Stomach smooth muscle (tissue), 2 donors: Measurements from ENCODE around the gene ZNF549.
A peak's percentile ranks its signal among the peaks of the same experiment; 100 is the strongest.
"Not testable (repeated sequence)": the region's sequence is repeated elsewhere in the genome, so short reads cannot be mapped to it uniquely, and the experiment has no call there.

Source experiments
- H3K27ac ChIP-seq: one replicate; pipeline ENCODE4 v1.7.0; 2013; ENCODE audit warnings: mild to moderate bottlenecking, low read length, inconsistent platforms
- H3K27me3 ChIP-seq, 2 donors: one replicate each; pipeline ENCODE4 v1.7.0; 2013; ENCODE audit warnings: low read length in 2 of 2; ENCODE audit not compliant: insufficient read depth in 2 of 2, control insufficient read depth in 1 of 2
- H3K36me3 ChIP-seq, 2 donors: one replicate each; pipeline ENCODE4 v1.7.0; 2013; ENCODE audit warnings: low read length in 2 of 2; ENCODE audit not compliant: control insufficient read depth in 2 of 2, insufficient read depth in 2 of 2
- H3K4me1 ChIP-seq: one replicate; pipeline ENCODE4 v1.7.0; 2013; ENCODE audit warnings: low read length; ENCODE audit not compliant: control insufficient read depth, insufficient read depth
- H3K4me3 ChIP-seq, 2 donors: one replicate each; pipeline ENCODE4 v1.7.0; 2013; ENCODE audit warnings: low read length in 2 of 2
- H3K9ac ChIP-seq, 2 donors: one replicate each; pipeline ENCODE4 v1.7.0; 2013; ENCODE audit warnings: low read length in 2 of 2, mild to moderate bottlenecking in 1 of 2
- H3K9me3 ChIP-seq, 2 donors: one replicate each; pipeline ENCODE4 v1.7.0; 2013; ENCODE audit warnings: low read length in 2 of 2; ENCODE audit not compliant: control insufficient read depth in 2 of 2
- donor health status: healthy.
- donor health status: Pancreatic carcinoma.

Gene ZNF549

DNA sequence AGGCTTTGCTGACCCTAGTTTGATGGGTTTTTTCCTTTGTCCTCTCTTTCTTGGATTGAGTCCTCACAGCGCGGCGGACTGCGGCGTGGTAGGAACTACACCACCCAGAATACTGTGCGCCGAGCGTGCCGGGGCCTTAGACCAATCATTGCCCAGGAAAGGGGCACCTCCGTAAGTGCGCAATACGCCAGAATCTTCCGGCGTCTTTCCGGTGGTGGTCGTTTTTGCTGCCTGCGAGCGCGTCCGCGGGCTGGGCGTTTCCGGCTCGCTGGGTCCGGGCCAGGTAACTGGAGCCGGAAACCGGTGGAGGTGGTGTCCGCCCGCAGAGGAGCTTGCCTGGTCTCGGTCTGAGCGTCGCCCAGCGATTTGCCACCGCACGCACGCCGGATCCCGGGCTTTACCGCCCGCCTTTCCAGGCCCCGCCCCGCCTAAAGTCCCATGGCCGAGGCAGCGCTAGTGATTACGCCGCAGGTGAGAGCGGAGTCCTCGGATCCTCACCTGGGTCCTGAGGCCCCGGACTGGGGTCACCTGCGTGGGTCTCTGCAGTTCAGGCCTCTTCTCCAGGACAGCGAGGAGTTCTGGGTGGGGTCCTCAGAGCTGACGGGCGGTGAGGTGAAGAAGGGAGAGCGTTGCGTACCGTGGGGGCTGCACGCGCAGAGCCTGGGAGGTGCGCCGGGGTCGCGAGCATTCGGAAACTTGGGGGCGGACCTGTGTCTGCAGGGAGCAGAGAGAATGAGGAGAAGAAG is at the start of gene ZNF549:
Gene ZNF549 (plus strand): TSS at position 221 of the 746 bp plus-strand sequence. CDS start 218 bp downstream, at position 439.
- H3K9me3 ChIP-seq: peaks cover 3 to 11% of the 10 kb centered on the region in 2 donors
- H3K9ac ChIP-seq: peak within 1 kb of the TSS; percentile 93 to 94
- no peaks in the 10 kb centered on the region for H3K27me3 ChIP-seq
- peaks cover 7 to 12% of the 10 kb centered on the region in 2 donors for H3K36me3 ChIP-seq
- H3K4me1 ChIP-seq: peaks cover 13% of the 10 kb centered on the region
- peak within 1 kb of the TSS; percentile 93 to 98 for H3K4me3 ChIP-seq
- peak within 1 kb of the TSS; percentile 67 for H3K27ac ChIP-seq

DNA sequence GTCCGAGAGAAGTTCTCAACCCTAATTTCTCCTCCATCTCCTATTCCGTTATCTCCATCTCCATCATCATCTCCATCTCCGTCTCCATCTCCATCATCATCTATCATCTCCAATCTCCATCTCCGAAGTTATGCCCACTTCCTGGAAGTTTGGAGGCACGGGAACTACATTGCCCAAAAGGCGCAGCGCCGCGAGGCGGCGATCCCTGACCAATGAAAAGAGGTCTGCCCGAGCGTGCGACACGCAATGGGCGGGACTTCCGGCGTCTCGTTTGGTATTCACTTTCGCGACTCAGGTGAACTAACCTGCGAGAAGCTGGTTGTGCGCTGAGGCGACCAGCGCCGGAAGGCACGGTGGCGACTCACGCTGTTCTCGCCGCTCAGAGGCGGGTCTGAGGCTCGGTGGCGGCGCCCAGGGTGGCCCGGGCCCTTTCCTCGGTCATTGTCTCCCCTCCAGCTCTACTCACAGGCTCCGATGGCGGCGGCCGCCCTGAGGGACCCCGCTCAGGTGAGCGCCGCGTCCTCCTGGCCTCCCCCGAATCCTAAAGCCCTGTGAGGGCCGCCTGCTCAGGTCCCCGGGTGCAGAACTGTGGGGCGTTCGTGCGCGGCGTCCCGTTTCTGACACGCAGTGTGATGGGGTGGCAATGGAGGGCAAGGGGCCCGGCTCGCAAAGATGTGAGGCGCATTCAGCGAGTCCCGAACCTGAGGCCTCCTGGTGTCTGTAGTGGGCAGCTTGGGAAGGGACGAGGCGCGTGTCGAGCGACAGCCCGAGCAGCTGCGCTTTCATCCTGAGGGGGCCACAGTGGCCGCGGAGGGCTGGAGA is 39.5 kb upstream of the ZNF549 start, which contains the start of gene ZNF419:
Gene ZNF419 (plus strand): TSS at position 274 of the 822 bp plus-strand sequence. CDS start 201 bp downstream, at position 475.
- H3K4me3 ChIP-seq: peak within 1 kb of the TSS; percentile 77 to 97
- H3K4me1 ChIP-seq, H3K27me3 ChIP-seq, H3K27ac ChIP-seq, H3K9me3 ChIP-seq: not testable (repeated sequence)
- peak within 1 kb of the TSS; percentile 68 to 88 for H3K9ac ChIP-seq
- H3K36me3 ChIP-seq: peaks cover 13% of the 10 kb centered on the region in 2 donors

DNA sequence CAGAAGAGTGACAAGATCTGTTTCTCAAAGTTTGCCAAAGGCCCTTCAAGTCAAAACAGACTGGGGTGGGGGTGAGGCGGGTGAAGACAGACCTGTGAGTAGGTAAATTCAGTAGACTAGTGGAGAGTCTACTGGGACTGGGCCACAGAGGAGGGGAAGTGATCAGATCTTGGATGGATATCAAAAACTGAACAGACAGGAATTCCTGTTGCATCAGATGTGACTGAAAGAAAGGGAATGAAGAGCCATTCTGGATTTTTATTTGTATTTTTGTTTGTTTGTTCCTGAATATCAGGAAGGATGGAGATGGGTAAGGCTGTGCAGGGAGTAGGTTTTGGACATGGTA is 38.9 kb upstream of the ZNF549 start:
- not testable (repeated sequence) for H3K27me3 ChIP-seq, H3K27ac ChIP-seq, H3K9ac ChIP-seq, H3K9me3 ChIP-seq, H3K4me1 ChIP-seq
- peaks cover 17 to 19% of the 10 kb centered on the region in 2 donors for H3K36me3 ChIP-seq
- peak overlapping the region; percentile 43 to 54 for H3K4me3 ChIP-seq

DNA sequence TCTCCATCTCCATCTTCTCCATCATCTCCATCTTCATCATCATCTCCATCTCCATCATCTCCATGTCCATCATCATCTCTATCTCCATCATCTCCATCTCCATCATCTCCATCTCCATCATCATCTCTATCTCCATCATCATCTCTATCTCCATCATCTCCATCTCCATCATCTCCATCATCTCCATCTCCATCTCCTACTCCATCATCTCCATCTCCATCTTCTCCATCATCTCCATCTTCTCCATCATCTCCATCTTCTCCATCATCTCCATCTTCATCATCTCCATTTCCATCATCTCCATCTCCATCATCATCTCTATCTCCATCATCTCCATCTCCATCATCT is 27.9 kb upstream of the ZNF549 start:
- H3K36me3 ChIP-seq, H3K4me3 ChIP-seq, H3K4me1 ChIP-seq, H3K9ac ChIP-seq, H3K27ac ChIP-seq, H3K27me3 ChIP-seq, H3K9me3 ChIP-seq: not testable (repeated sequence)

DNA sequence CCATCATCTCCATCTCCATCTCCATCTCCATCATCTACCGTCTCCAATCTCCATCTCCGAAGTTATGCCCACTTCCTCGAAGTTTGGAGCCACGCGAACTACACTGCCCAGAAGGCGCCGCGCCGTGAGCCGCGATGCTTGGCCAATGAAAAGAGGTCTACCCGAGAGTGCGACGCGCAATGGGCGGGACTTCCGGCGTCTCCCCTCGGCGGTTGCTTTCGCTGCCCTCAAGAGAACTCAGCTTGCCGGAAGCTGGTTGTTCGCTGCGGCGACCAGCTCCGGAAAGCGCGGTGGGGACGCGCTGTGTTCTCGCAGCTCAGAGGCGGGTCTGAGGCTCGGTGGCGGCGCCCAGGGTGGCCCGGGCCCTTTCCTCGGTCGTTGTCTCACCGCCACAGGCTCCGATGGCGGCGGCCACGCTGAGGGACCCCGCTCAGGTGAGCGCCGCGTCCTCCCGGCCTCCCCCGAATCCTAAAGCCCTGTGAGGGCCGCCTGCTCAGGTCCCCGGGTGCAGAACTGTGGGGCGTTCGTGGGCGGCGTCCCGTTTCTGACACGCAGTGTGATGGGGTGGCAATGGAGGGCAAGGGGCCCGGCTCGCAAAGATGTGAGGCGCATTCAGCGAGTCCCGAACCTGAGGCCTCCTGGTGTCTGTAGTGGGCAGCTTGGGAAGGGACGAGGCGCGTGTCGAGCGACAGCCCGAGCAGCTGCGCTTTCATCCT is 27.3 kb upstream of the ZNF549 start, which contains the start of gene ZNF773:
Gene ZNF773 (plus strand): TSS at position 259 of the 716 bp plus-strand sequence. CDS start 143 bp downstream, at position 402.
- H3K27ac ChIP-seq: peak within 1 kb of the TSS; percentile 53
- not testable (repeated sequence) for H3K27me3 ChIP-seq, H3K9me3 ChIP-seq, H3K4me1 ChIP-seq
- H3K36me3 ChIP-seq: peaks cover 2 to 12% of the 10 kb centered on the region in 2 donors
- peak within 1 kb of the TSS; percentile 68 to 71 for H3K9ac ChIP-seq
- peak within 1 kb of the TSS; percentile 56 to 86 for H3K4me3 ChIP-seq

DNA sequence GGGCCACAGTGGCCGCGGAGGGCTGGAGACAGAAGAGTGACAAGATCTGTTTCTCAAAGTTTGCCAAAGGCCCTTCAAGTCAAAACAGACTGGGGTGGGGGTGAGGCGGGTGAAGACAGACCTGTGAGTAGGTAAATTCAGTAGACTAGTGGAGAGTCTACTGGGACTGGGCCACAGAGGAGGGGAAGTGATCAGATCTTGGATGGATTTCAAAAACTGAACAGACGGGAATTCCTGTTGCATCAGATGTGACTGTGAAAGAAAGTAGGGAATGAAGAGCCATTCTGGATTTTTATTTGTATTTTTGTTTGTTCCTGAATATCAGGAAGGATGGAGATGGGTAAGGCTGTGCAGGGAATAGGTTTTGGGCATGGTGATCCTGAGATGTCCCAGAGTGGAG is 26.8 kb upstream of the ZNF549 start:
- not testable (repeated sequence) for H3K4me1 ChIP-seq, H3K27me3 ChIP-seq, H3K27ac ChIP-seq, H3K9me3 ChIP-seq
- Histone ChIP-seq H3K36me3 (peaks cover 6 to 14% of the 10 kb centered on the region in 2 donors), H3K9ac (peak overlapping the region; percentile 36 to 41), H3K4me3 (peak overlapping the region; percentile 50 to 68)

DNA sequence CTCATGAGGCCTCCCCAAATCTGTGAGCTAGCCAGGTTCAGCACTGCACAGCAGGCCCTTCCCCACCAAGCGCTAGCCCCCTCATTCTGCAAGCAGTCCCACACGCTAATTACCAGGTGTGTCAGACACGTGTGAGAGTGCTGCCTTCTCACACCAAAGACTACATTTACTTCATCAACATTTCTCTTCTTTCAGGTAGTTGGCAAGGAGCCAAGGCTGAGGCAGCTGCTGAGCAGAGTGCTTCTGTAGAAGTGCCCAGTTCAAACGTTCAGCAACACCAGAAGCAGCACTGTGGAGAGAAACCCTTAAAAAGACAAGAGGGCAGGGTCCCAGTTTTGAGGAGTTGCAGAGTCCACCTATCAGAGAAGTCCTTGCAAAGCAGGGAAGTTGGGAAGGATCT is 21.0 kb upstream of the ZNF549 start:
- Histone ChIP-seq H3K9ac (no peak overlapping the region), H3K36me3 (peaks cover 30 to 36% of the 10 kb centered on the region in 2 donors), H3K27ac (no peak overlapping the region), H3K4me3 (no peak overlapping the region), H3K27me3 (no peaks in the 10 kb centered on the region), H3K4me1 (no peaks in the 10 kb centered on the region), H3K9me3 (peaks cover 0 to 9% of the 10 kb centered on the region in 2 donors)

DNA sequence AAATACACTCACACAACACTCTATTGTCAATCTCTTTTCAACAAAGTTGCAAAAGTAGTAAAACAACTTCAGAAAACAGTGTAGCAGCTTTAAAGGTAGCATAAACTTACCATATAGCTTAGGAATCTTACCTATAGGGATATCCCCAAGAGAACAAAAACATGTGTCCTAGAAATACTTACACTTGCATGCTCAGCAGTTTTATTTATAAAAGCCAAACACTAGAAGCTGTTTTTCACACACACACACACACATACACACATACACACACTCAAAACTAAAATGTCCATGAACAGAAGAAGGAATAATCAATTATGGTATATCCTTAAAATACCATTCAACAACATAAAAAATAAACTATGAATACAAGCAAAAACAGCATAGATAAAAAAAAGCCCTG is 15.7 kb upstream of the ZNF549 start:
- Histone ChIP-seq H3K27ac (no peak overlapping the region), H3K9ac (no peak overlapping the region), H3K9me3 (peaks cover 19 to 24% of the 10 kb centered on the region in 2 donors), H3K4me1 (no peaks in the 10 kb centered on the region), H3K4me3 (no peak overlapping the region), H3K36me3 (peaks cover 40 to 46% of the 10 kb centered on the region in 2 donors), H3K27me3 (no peaks in the 10 kb centered on the region)

DNA sequence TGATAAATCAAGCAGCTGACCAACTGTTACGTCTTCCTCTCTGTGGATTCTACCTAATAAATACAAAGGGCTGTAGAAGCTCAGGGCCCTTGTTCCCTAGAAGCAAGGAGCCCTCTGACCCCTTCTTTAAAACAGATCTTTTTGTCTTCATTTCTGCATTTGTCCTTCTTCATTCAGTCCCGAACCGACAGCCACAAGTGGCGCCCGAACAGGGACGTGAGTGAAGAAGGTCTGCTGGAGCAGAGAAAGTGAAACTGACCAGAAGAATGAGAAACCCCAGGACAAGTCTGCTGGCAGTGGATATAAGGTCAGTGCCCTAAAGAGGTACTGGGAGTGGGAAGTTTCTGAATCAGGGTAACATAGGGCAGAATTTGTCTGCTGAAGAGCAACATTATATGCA is 14.3 kb upstream of the ZNF549 start:
- Histone ChIP-seq H3K9me3 (peaks cover 24% of the 10 kb centered on the region in 2 donors), H3K4me1 (no peaks in the 10 kb centered on the region), H3K36me3 (peaks cover 35 to 36% of the 10 kb centered on the region in 2 donors), H3K4me3 (peak overlapping the region in 1 of 2 donors; percentile 37), H3K27ac (no peak overlapping the region), H3K9ac (no peak overlapping the region), H3K27me3 (no peaks in the 10 kb centered on the region)

DNA sequence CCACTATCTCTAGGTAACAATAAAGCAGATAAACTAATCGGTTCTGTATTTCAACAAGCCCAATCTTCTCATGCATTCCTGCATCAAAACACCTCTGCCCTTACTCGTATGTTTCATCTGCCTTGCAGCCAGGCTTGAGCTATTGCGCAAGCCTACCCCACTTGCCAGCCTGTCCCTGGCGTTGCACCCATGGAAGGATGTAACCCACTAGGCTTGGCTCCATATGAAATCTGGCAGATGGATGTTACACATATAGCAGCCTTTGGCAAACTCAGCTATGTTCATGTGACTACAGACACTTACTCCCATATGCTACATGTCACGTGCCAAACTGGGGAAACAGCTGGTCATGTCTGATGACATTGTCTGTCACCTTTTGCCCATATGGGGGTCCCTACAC is 11.9 kb upstream of the ZNF549 start:
- Histone ChIP-seq H3K27ac (no peak overlapping the region), H3K36me3 (peaks cover 32 to 36% of the 10 kb centered on the region in 2 donors), H3K9ac (no peak overlapping the region), H3K27me3 (no peaks in the 10 kb centered on the region), H3K4me1 (no peaks in the 10 kb centered on the region), H3K9me3 (peaks cover 24 to 25% of the 10 kb centered on the region in 2 donors), H3K4me3 (no peak overlapping the region)
